Sigmoid colon (tissue), 7 donors: ENCODE measurements around the gene SEMA3G. TPM values are rescaled to one million over a fixed set of nuclear protein-coding genes. Genes with fewer than 3 reads are reported as not detected.

ENCODE experiments used
- DNase-seq: peaks from one replicate; pipeline ENCODE4 v3.0.0-alpha.2; 2019
- H3K27ac ChIP-seq, 4 donors: fragments of 200-600 bp; sonication (generic); one replicate each; pipeline ENCODE4 v1.5.1; 2016 to 2019; ENCODE audit warnings: mild to moderate bottlenecking in 1 of 4
- H3K27me3 ChIP-seq, 3 donors: fragments of 200-600 bp; sonication (generic); one replicate each; pipeline ENCODE4 v1.5.1; 2019; ENCODE audit warnings: mild to moderate bottlenecking in 1 of 3
- H3K36me3 ChIP-seq, 4 donors: fragments of 200-600 bp; sonication (generic); one replicate each; pipeline ENCODE4 v1.5.1; 2016 to 2019
- H3K4me1 ChIP-seq, 4 donors: fragments of 200-600 bp; sonication (generic); one replicate each; pipeline ENCODE4 v1.5.1; 2017 to 2019
- H3K4me3 ChIP-seq, 4 donors: fragments of 200-600 bp; sonication (generic); one replicate each; pipeline ENCODE4 v1.5.1; 2017 to 2019; ENCODE audit warnings: mild to moderate bottlenecking in 2 of 4, moderate library complexity in 1 of 4
- H3K9me3 ChIP-seq, 4 donors: fragments of 200-600 bp in 3 of 4; sonication (generic) in 3 of 4; one replicate each; pipeline versions ENCODE4 v1.5.1 to v1.6.1; 2013 to 2019
- EP300 ChIP-seq, 4 donors: sonication (generic); formaldehyde crosslinking; IDR thresholded peaks; one replicate each; pipeline ENCODE4 v1.6.1; 2017; ENCODE audit warnings: antibody characterized with exemption in 4 of 4
- POLR2A ChIP-seq, 2 donors: fragments of 450-650 bp; IDR thresholded peaks; one replicate each; pipeline ENCODE4 v1.6.1; 2016; ENCODE audit warnings: antibody characterized with exemption in 2 of 2, mild to moderate bottlenecking in 2 of 2, moderate library complexity in 2 of 2
- POLR2AphosphoS5 ChIP-seq, 4 donors: sonication (generic); formaldehyde crosslinking; IDR thresholded peaks; one replicate each; pipeline ENCODE4 v1.6.1; 2017; ENCODE audit warnings: antibody characterized with exemption in 4 of 4
- WGBS, 2 donors: extraction: QIAGEN DNeasy Blood & Tissue Kit; methylation state at CpG; one replicate each; pipeline ENCODE4 v1.1.7; 2013; 5-methylcytosine and 5-hydroxymethylcytosine counted together
- intact Hi-C: fragments of 100-400 bp; cut with DNase I; formaldehyde crosslinking; loops from one replicate; pipeline ENCODE4 v1.15.1; 2023
- polyA plus RNA-seq, 3 donors: library from polyadenylated mRNA; stranded (reverse); fragments of 200-250 nt; gene quantifications; one replicate each; pipeline ENCODE4 v1.2.3, GENCODE V29; 2013
- total RNA-seq, 4 donors: library from RNA; depleted of rRNA; stranded (reverse); fragments of >200 nt; gene quantifications; one replicate each; pipeline ENCODE4 v1.1.0, GENCODE V29; 2016
- TF ChIP-seq, protein P1 (sequence below), 4 experiments: fragments of 450-650 bp in 3 of 4; fragments of 200-600 bp in 1 of 4; IDR thresholded peaks; one replicate each; pipeline ENCODE4 v1.5.1; 2016 to 2019; ENCODE audit warnings: antibody characterized with exemption in 4 of 4, mild to moderate bottlenecking in 3 of 4, moderate library complexity in 2 of 4
- donor health status: healthy with polysubstance abuse.
- donor health status: Bipolar disorder and iron deficiency.
- donor health status: healthy.

SEMA3G gene
- total and polyA plus RNA-seq, 7 donors: 0.23 to 7.4 (median 3.9) TPM

- DNase-seq: no peak
- no peaks in the 10 kb centered on the region for H3K4me1 ChIP-seq
- 82 to 87% methylated on average over 9 of the region's 9 CpGs for WGBS, 2 donors
- no peak overlapping the region for H3K4me3 ChIP-seq
- intact Hi-C loops: no loop called here
- H3K27me3 ChIP-seq: no peaks in the 10 kb centered on the region
- H3K9me3 ChIP-seq: no peaks in the 10 kb centered on the region
- H3K36me3 ChIP-seq: no peaks in the 10 kb centered on the region
- TF ChIP-seq POLR2A (IDR thresholded peaks at IDR 0.05) (no peak), POLR2AphosphoS5 (IDR thresholded peaks at IDR 0.05) (no peak), EP300 (IDR thresholded peaks at IDR 0.05) (no peak)
- TF ChIP-seq, protein P1, sequence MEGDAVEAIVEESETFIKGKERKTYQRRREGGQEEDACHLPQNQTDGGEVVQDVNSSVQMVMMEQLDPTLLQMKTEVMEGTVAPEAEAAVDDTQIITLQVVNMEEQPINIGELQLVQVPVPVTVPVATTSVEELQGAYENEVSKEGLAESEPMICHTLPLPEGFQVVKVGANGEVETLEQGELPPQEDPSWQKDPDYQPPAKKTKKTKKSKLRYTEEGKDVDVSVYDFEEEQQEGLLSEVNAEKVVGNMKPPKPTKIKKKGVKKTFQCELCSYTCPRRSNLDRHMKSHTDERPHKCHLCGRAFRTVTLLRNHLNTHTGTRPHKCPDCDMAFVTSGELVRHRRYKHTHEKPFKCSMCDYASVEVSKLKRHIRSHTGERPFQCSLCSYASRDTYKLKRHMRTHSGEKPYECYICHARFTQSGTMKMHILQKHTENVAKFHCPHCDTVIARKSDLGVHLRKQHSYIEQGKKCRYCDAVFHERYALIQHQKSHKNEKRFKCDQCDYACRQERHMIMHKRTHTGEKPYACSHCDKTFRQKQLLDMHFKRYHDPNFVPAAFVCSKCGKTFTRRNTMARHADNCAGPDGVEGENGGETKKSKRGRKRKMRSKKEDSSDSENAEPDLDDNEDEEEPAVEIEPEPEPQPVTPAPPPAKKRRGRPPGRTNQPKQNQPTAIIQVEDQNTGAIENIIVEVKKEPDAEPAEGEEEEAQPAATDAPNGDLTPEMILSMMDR (IDR thresholded peaks at IDR 0.05): no peak
- H3K27ac ChIP-seq: no peak overlapping the region
These were observed 60.7 kb downstream of the SEMA3G start for GRCh38 chr3:52384019-52384761.

DNA sequence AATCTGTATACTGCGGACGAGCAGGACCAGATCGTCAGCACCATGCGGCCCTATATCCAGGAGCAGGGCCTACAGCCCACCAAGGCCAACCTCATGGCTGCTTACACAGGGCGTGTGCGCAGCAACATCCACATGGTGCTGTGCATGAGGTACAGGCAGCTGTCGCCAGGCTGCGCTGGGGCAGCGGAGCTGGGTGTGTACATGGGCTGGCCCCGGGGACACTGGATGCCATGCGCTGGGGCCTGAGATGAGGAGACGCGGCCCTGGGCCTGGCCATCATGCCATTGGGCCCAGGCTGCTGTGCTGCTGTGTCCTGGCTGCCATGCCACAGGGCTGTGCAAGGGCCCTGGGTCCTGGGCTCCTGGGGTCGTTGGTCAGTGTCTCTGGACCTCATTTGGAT lies 61.5 kb downstream of the SEMA3G start:
- WGBS, 2 donors: 90 to 94% methylated on average over 14 of the region's 14 CpGs
- Histone ChIP-seq H3K9me3 (no peaks in the 10 kb centered on the region), H3K27me3 (no peaks in the 10 kb centered on the region), H3K4me3 (no peak overlapping the region), H3K4me1 (no peaks in the 10 kb centered on the region), H3K36me3 (no peaks in the 10 kb centered on the region), H3K27ac (no peak overlapping the region)
- no peak for DNase-seq
- intact Hi-C loops: no loop called here
- TF ChIP-seq, protein P1 (IDR thresholded peaks at IDR 0.05): no peak
- TF ChIP-seq POLR2AphosphoS5 (IDR thresholded peaks at IDR 0.05) (no peak), POLR2A (IDR thresholded peaks at IDR 0.05) (no peak), EP300 (IDR thresholded peaks at IDR 0.05) (no peak)

Other genes starting within 250 kb of the SEMA3G start
- 10 to 100 TPM; 23.2 to 27.3 (median 25.8) TPM for gene ALAS1, start 246.9 kb downstream of the SEMA3G start, total RNA-seq
- gene ALAS1, start 246.9 kb downstream of the SEMA3G start, polyA plus RNA-seq: 100 to 1,000 TPM in 1 of 3 donors, 10 to 100 TPM in 2; 70.7 to 121 (median 81.7) TPM
- under 1 TPM in 2 of 4 donors, not detected in 2; 0.54 to 0.55 TPM for gene TLR9, start 219.5 kb downstream of the SEMA3G start, total RNA-seq
- gene TLR9, start 219.5 kb downstream of the SEMA3G start, polyA plus RNA-seq: under 1 TPM in 1 of 3 donors, not detected in 2; 0.98 TPM
- gene TWF2, start 205.9 kb downstream of the SEMA3G start, total RNA-seq: 10 to 100 TPM; 40.4 to 57.3 (median 50.8) TPM
- 10 to 100 TPM; 62.5 to 79.3 (median 65.3) TPM for gene TWF2, start 205.9 kb downstream of the SEMA3G start, polyA plus RNA-seq
- gene PPM1M, start 199.3 kb downstream of the SEMA3G start, total RNA-seq: 10 to 100 TPM; 21.7 to 28.2 (median 24.8) TPM
- gene PPM1M, start 199.3 kb downstream of the SEMA3G start, polyA plus RNA-seq: 10 to 100 TPM in 2 of 3 donors, 1 to 10 TPM in 1; 5.8 to 16.9 (median 11.4) TPM
- gene WDR82, start 166.5 kb downstream of the SEMA3G start, total RNA-seq: 10 to 100 TPM; 44.4 to 54.9 (median 48.0) TPM
- gene WDR82, start 166.5 kb downstream of the SEMA3G start, polyA plus RNA-seq: 10 to 100 TPM; 22.2 to 50.2 (median 28.4) TPM
- gene GLYCTK, start 157.3 kb downstream of the SEMA3G start, total RNA-seq: 1 to 10 TPM; 1.6 to 4.6 (median 3.8) TPM
- 10 to 100 TPM; 20.4 to 48.2 (median 48.1) TPM for gene GLYCTK, start 157.3 kb downstream of the SEMA3G start, polyA plus RNA-seq
- gene DNAH1, start 128.8 kb downstream of the SEMA3G start, total RNA-seq: 1 to 10 TPM; 2.3 to 8.6 (median 6.1) TPM
- gene DNAH1, start 128.8 kb downstream of the SEMA3G start, polyA plus RNA-seq: 1 to 10 TPM; 1.2 to 7.7 (median 1.4) TPM
- gene BAP1, start 35.1 kb downstream of the SEMA3G start, total RNA-seq: 10 to 100 TPM; 46.0 to 59.5 (median 52.0) TPM
- 10 to 100 TPM; 47.2 to 83.0 (median 50.5) TPM for gene BAP1, start 35.1 kb downstream of the SEMA3G start, polyA plus RNA-seq
- gene PHF7, start 34.4 kb downstream of the SEMA3G start, total RNA-seq: 10 to 100 TPM in 3 of 4 donors, 1 to 10 TPM in 1; 8.9 to 14.1 (median 11.9) TPM
- gene PHF7, start 34.4 kb downstream of the SEMA3G start, polyA plus RNA-seq: 10 to 100 TPM in 1 of 3 donors, 1 to 10 TPM in 2; 5.3 to 10.5 (median 9.0) TPM
- gene TNNC1, start 8.9 kb upstream of the SEMA3G start, total RNA-seq: 1 to 10 TPM in 1 of 4 donors, under 1 TPM in 1, not detected in 2; 0.99 to 2.9 TPM
- 10 to 100 TPM in 2 of 3 donors, 1 to 10 TPM in 1; 2.6 to 34.2 (median 23.6) TPM for gene TNNC1, start 8.9 kb upstream of the SEMA3G start, polyA plus RNA-seq
- gene NISCH, start 10.5 kb upstream of the SEMA3G start, total RNA-seq: 100 to 1,000 TPM in 1 of 4 donors, 10 to 100 TPM in 3; 53.5 to 113 (median 68.4) TPM
- gene NISCH, start 10.5 kb upstream of the SEMA3G start, polyA plus RNA-seq: 10 to 100 TPM; 14.3 to 47.4 (median 18.0) TPM
- 100 to 1,000 TPM in 3 of 4 donors, 10 to 100 TPM in 1; 92.0 to 138 (median 120) TPM for gene STAB1, start 50.2 kb upstream of the SEMA3G start, total RNA-seq
- gene STAB1, start 50.2 kb upstream of the SEMA3G start, polyA plus RNA-seq: 10 to 100 TPM; 18.0 to 63.0 (median 58.5) TPM
- 10 to 100 TPM; 13.8 to 23.7 (median 17.3) TPM for gene NT5DC2, start 88.8 kb upstream of the SEMA3G start, total RNA-seq
- gene NT5DC2, start 88.8 kb upstream of the SEMA3G start, polyA plus RNA-seq: 10 to 100 TPM in 2 of 3 donors, 1 to 10 TPM in 1; 9.0 to 32.8 (median 12.9) TPM
- 1 to 10 TPM in 3 of 4 donors, under 1 TPM in 1; 0.54 to 2.9 (median 1.9) TPM for gene UQCC5, start 91.5 kb upstream of the SEMA3G start, total RNA-seq
- 10 to 100 TPM in 2 of 3 donors, 1 to 10 TPM in 1; 7.8 to 15.6 (median 11.8) TPM for gene UQCC5, start 91.5 kb upstream of the SEMA3G start, polyA plus RNA-seq
- gene PBRM1, start 240.8 kb upstream of the SEMA3G start, total RNA-seq: 10 to 100 TPM; 82.8 to 94.2 (median 90.1) TPM
- gene PBRM1, start 240.8 kb upstream of the SEMA3G start, polyA plus RNA-seq: 10 to 100 TPM in 1 of 3 donors, 1 to 10 TPM in 2; 8.4 to 19.8 (median 9.9) TPM
- 10 to 100 TPM; 22.4 to 42.5 (median 36.2) TPM for gene GNL3, start 240.9 kb upstream of the SEMA3G start, total RNA-seq
- gene GNL3, start 240.9 kb upstream of the SEMA3G start, polyA plus RNA-seq: 10 to 100 TPM; 34.2 to 76.6 (median 39.8) TPM